ENCODE data around the gene CD86.
"Not testable (repeated sequence)": the region's sequence is repeated elsewhere in the genome, so short reads cannot be mapped to it uniquely, and the experiment has no call there.

The CD86 gene

DNA sequence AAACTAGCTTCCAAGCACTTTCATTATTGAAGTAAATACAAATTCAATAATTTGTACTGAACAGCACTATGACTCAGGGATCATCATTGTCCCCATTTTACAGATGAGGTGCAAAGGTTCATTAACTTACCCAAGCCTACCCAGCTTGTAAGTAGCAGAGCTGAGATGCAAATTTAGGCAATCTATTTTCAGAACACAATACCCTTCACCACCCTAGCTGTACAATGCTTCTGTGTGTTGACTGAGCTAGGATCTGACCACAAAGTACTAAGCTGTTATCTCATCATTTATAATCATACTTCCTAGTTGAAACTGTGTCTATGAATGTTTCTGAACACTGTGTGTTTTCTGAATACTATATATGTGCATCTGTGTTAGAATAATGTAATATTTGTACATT is 29.9 kb upstream of the CD86 start:
- CTCF ChIA-PET, result interaction anchor here (0.6 kb wide), 2 partner anchors 30 to 1627 kb away, joined by 3 to 5 read pairs; no protein-coding TSS in a partner anchor
- no peak for DNase-seq (ENCODE audit: extremely low spot score)
- POLR2A ChIA-PET, result no interaction called here
- TF ChIP-seq BHLHE40 (IDR thresholded peaks at IDR 0.05; ENCODE audit: borderline replicate concordance), result no peak
- no peak for TF ChIP-seq NFRKB (IDR thresholded peaks at IDR 0.05)

DNA sequence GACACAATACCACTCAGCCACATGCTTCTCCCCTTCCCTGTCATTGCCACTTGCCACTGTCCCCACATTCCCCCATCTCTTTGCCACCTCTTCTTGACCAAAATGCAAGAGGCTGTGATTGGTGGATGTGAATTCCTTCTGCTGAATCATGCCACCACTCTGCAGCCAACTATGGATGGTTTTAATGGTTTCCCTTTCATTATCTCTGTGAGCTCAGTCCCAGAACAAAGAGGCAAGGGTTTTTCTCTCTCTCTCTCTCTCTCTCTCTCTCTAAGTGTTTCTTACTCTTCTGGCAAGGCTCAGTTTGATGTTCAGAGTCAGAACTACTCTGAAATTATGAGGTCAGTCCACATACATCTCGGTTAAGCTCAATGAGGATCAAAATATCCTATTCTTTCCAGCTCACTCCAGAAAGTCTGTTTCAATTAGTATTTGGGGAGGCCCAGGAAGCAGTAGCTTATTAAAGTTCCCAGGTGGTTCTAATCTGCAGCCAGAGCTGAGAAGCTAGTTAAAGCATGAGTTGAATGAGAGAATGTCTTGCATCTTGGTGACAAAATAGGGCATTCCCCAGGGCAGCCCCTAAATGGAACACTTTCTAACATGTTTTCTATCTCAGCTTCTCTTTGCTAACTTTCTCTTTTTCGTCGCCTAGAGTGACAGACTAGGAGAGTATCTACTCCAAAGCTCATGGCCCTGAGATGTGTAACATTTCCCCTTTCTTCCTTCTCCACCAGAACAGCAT is 24.6 kb upstream of the CD86 start:
- ChIA-PET POLR2A (no interaction called here), CTCF (no interaction called here)
- TF ChIP-seq SP1 (IDR thresholded peaks at IDR 0.05), result no peak
- no peak for TF ChIP-seq ELF4 (IDR thresholded peaks at IDR 0.05)
- no peak for TF ChIP-seq ZNF384 (IDR thresholded peaks at IDR 0.05)
- no peak for TF ChIP-seq FOXM1 (IDR thresholded peaks at IDR 0.05; ENCODE audit: borderline replicate concordance)
- TF ChIP-seq BHLHE40 (IDR thresholded peaks at IDR 0.05; ENCODE audit: borderline replicate concordance), result no peak
- no peak for TF ChIP-seq HDGF (IDR thresholded peaks at IDR 0.05; ENCODE audit: borderline replicate concordance)
- no peak for DNase-seq (ENCODE audit: extremely low spot score)

- ChIA-PET POLR2A (no interaction called here), CTCF (no interaction called here)
- no peak for TF ChIP-seq LEF1 (IDR thresholded peaks at IDR 0.05; ENCODE audit: borderline replicate concordance)
- TF ChIP-seq FOXM1 (IDR thresholded peaks at IDR 0.05; ENCODE audit: borderline replicate concordance), result no peak
- no peak for TF ChIP-seq ELF4 (IDR thresholded peaks at IDR 0.05)
- TF ChIP-seq NFRKB (IDR thresholded peaks at IDR 0.05), result no peak
- no peak for TF ChIP-seq CTBP1 (IDR thresholded peaks at IDR 0.05; ENCODE audit: borderline replicate concordance)
- no peak for TF ChIP-seq BHLHE40 (IDR thresholded peaks at IDR 0.05; ENCODE audit: borderline replicate concordance)
- TF ChIP-seq SP1 (IDR thresholded peaks at IDR 0.05), result no peak
- TF ChIP-seq HDGF (IDR thresholded peaks at IDR 0.05; ENCODE audit: borderline replicate concordance), result no peak
- no peak for TF ChIP-seq L3MBTL2 (conservative IDR thresholded peaks at IDR 0.05)
- TF ChIP-seq SUZ12 (IDR thresholded peaks at IDR 0.05), result no peak
- TF ChIP-seq FOXK2 (IDR thresholded peaks at IDR 0.05), result no peak
- no peak for TF ChIP-seq TARDBP (IDR thresholded peaks at IDR 0.05)
- no peak for TF ChIP-seq FOXA1 (IDR thresholded peaks at IDR 0.05)
- no peak for TF ChIP-seq ZNF384 (IDR thresholded peaks at IDR 0.05)
Observed at GRCh38 chr3:122031123-122031468, 24.1 kb upstream of the CD86 start.

GRCh38 chr3:122032531-122032930 is 22.6 kb upstream of the CD86 start:
- ChIA-PET CTCF (no interaction called here), POLR2A (no interaction called here)
- no peak for DNase-seq (ENCODE audit: extremely low spot score)
- no peak for TF ChIP-seq CTBP1 (IDR thresholded peaks at IDR 0.05; ENCODE audit: borderline replicate concordance)
- no peak for TF ChIP-seq BHLHE40 (IDR thresholded peaks at IDR 0.05; ENCODE audit: borderline replicate concordance)
- no peak for TF ChIP-seq FOXM1 (IDR thresholded peaks at IDR 0.05; ENCODE audit: borderline replicate concordance)
- no peak for TF ChIP-seq FOXK2 (IDR thresholded peaks at IDR 0.05)
- TF ChIP-seq FOXA1 (IDR thresholded peaks at IDR 0.05), result no peak
- TF ChIP-seq ELF4 (IDR thresholded peaks at IDR 0.05), result no peak
- no peak for TF ChIP-seq SUZ12 (IDR thresholded peaks at IDR 0.05)
- no peak for TF ChIP-seq ZNF384 (IDR thresholded peaks at IDR 0.05)

More at GRCh38 chr3:122031123-122031468, 24.1 kb upstream of the CD86 start:
- DNase-seq (ENCODE audit: extremely low spot score), result no peak

- no peak for DNase-seq (ENCODE audit: extremely low spot score)
- CTCF ChIA-PET, result no interaction called here
- POLR2A ChIA-PET, result no interaction called here
- TF ChIP-seq ZNF384 (IDR thresholded peaks at IDR 0.05) (no peak), CTBP1 (IDR thresholded peaks at IDR 0.05; ENCODE audit: borderline replicate concordance) (no peak), NFRKB (IDR thresholded peaks at IDR 0.05) (no peak), SUZ12 (IDR thresholded peaks at IDR 0.05) (no peak)
Observed at GRCh38 chr3:122033023-122033422, 22.1 kb upstream of the CD86 start.

DNA sequence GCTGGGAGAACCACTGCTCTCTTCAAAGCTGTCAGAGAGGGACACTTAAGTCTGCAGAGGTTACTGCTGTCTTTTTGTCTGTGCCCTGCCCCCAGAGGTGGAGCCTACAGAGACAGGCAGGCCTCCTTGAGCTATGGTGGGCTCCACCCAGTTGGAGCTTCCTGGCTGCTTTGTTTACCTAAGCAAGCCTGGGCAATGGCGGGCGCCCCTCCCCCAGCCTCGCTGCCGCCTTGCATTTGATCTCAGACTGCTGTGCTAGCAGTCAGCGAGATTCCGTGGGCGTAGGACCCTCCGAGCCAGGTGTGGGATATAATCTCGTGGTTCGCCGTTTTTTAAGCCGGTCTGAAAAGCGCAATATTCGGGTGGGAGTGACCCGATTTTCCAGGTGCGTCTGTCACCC is 7.9 kb upstream of the CD86 start:
- CTCF ChIA-PET; DNase-seq (ENCODE audit: extremely low spot score); POLR2A ChIA-PET: not testable (repeated sequence)

DNA sequence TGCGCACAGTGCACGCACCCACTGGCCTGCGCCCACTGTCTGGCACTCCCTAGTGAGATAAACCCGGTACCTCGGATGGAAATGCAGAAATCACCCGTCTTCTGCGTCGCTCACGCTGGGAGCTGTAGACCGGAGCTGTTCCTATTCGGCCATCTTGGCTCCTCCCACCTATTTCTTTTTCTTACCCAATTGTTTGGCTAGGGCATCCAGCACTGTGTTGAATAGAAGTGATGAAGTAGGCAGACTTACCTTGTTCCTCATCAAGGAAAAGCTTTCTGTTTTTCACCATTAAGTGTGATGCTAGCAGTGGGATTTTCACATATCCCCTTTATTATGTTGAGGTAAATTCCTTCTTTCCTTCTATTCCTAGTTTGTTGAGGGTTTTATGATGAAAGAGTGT is 7.4 kb upstream of the CD86 start:
- DNase-seq (ENCODE audit: extremely low spot score); CTCF ChIA-PET; POLR2A ChIA-PET: not testable (repeated sequence)

DNA sequence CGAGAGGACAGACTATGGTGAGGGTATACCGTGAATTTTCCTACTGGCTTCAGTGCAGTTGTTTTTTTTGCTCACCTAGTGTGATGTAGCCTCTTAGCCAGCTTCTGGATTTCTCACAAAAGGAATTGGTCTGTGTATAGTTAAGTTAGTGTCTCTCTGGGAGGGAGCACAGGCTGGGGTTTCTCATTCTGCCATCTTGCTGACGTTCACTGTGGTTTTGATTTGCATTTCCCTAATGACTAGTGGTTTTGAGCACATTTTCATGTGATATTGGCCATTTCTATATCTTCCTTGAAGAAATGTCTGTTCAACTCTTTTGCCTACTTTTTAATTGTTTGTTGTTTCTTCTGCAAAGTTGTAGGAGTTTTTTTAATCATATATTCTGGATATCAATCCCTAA is 2.2 kb upstream of the CD86 start:
- no peak for DNase-seq (ENCODE audit: extremely low spot score)
- CTCF ChIA-PET, result no interaction called here
- no peak for TF ChIP-seq ELF4 (IDR thresholded peaks at IDR 0.05)
- no peak for TF ChIP-seq FOXK2 (IDR thresholded peaks at IDR 0.05)
- TF ChIP-seq SUZ12 (IDR thresholded peaks at IDR 0.05), result no peak
- TF ChIP-seq BHLHE40 (IDR thresholded peaks at IDR 0.05; ENCODE audit: borderline replicate concordance), result no peak
- TF ChIP-seq FOXM1 (IDR thresholded peaks at IDR 0.05; ENCODE audit: borderline replicate concordance), result no peak
- TF ChIP-seq SP1 (IDR thresholded peaks at IDR 0.05), result no peak
- TF ChIP-seq HDGF (IDR thresholded peaks at IDR 0.05; ENCODE audit: borderline replicate concordance), result no peak
- no peak for TF ChIP-seq LEF1 (IDR thresholded peaks at IDR 0.05; ENCODE audit: borderline replicate concordance)
- TF ChIP-seq L3MBTL2 (conservative IDR thresholded peaks at IDR 0.05), result no peak
- no peak for TF ChIP-seq TARDBP (IDR thresholded peaks at IDR 0.05)
- TF ChIP-seq, protein P1, sequence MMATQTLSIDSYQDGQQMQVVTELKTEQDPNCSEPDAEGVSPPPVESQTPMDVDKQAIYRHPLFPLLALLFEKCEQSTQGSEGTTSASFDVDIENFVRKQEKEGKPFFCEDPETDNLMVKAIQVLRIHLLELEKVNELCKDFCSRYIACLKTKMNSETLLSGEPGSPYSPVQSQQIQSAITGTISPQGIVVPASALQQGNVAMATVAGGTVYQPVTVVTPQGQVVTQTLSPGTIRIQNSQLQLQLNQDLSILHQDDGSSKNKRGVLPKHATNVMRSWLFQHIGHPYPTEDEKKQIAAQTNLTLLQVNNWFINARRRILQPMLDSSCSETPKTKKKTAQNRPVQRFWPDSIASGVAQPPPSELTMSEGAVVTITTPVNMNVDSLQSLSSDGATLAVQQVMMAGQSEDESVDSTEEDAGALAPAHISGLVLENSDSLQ (IDR thresholded peaks at IDR 0.05), result no peak
- no peak for TF ChIP-seq ZNF384 (IDR thresholded peaks at IDR 0.05)
- no peak for TF ChIP-seq NFRKB (IDR thresholded peaks at IDR 0.05)
- no peak for TF ChIP-seq CTBP1 (IDR thresholded peaks at IDR 0.05; ENCODE audit: borderline replicate concordance)
- no peak for TF ChIP-seq ARNT (IDR thresholded peaks at IDR 0.05)
- POLR2A ChIA-PET, result no interaction called here

Measured in HEK293T (cell line).